IMR-90 (cell line): Measurements from ENCODE around the gene KIAA1328. TPM values are rescaled to one million over a fixed set of nuclear protein-coding genes. Genes with fewer than 3 reads are reported as not detected.
A peak's percentile ranks its signal among the peaks of the same experiment; 100 is the strongest.

Experiments used
- ATAC-seq: fragments of 200-7000 bp; cut with Tn5 transposase; 2 replicates; pipeline ENCODE4 v1.9.1; 2020; ENCODE audit warnings: low read depth, mild to moderate bottlenecking, moderate library complexity
- BruUV-seq: library from RNA; stranded (reverse); fragments of 400-500 nt; replicated peaks from 2 replicates; lab custom pipeline; 2021; lab: Mats Ljungman, UMichigan
- CTCF ChIA-PET: fragments of 300-600 bp; formaldehyde crosslinking; extraction: SDS; loops from one replicate; lab custom pipeline; 2021; ENCODE audit warnings: antibody characterized with exemption; lab: Yijun Ruan, JAX
- POLR2A ChIA-PET: fragments of 300-600 bp; sonication (Branson Sonifier 250); formaldehyde crosslinking; loops from one replicate; lab custom pipeline; 2022; ENCODE audit warnings: antibody characterized with exemption; ENCODE audit not compliant: unreplicated experiment; lab: Charles Lee
- DNase-seq: peaks from one replicate; pipeline ENCODE4 v3.0.0; 2013
- H2AFZ ChIP-seq: replicated peaks from 2 replicates; pipeline ENCODE3; 2013; ENCODE audit warnings: low read length, mild to moderate bottlenecking; ENCODE audit not compliant: poor library complexity
- H2AK5ac ChIP-seq: 2 replicates; pipeline ENCODE4 v1.6.1; 2013; ENCODE audit warnings: low read depth, low read length, inconsistent platforms
- H2AK9ac ChIP-seq: replicated peaks from 2 replicates; pipeline ENCODE3; 2013; ENCODE audit warnings: mild to moderate bottlenecking, low read depth, low read length, moderate library complexity; ENCODE audit not compliant: poor library complexity
- H2BK120ac ChIP-seq: 2 replicates; pipeline ENCODE4 v1.6.1; 2013; ENCODE audit warnings: low read depth, low read length, inconsistent platforms
- H2BK15ac ChIP-seq: 3 replicates; pipeline ENCODE4 v1.6.1; 2013; ENCODE audit warnings: low read depth, low read length, inconsistent platforms
- H2BK20ac ChIP-seq: 2 replicates; pipeline ENCODE4 v1.6.1; 2013; ENCODE audit warnings: low read depth, mild to moderate bottlenecking, inconsistent platforms, low read length, moderate library complexity
- H2BK5ac ChIP-seq: 2 replicates; pipeline ENCODE4 v1.6.1; 2013; ENCODE audit warnings: mild to moderate bottlenecking, low read depth, low read length, inconsistent platforms; ENCODE audit not compliant: poor library complexity, severe bottlenecking
- H3K14ac ChIP-seq: replicated peaks from 2 replicates; pipeline ENCODE4 v1.6.1; 2013; ENCODE audit warnings: low read depth, low read length, inconsistent platforms
- H3K18ac ChIP-seq: 2 replicates; pipeline ENCODE4 v1.6.1; 2013; ENCODE audit warnings: low read depth, low read length, control low read depth
- H3K23ac ChIP-seq: 2 replicates; pipeline ENCODE4 v1.6.1; 2013; ENCODE audit warnings: low read depth, low read length, inconsistent platforms
- H3K27ac ChIP-seq: 2 replicates; pipeline ENCODE4 v1.5.1; 2013; ENCODE audit warnings: mild to moderate bottlenecking, control low read depth, low read length; ENCODE audit not compliant: insufficient read depth
- H3K27me3 ChIP-seq: 2 replicates; pipeline ENCODE4 v1.6.1; 2013; ENCODE audit warnings: low read length; ENCODE audit not compliant: control insufficient read depth, insufficient read depth
- H3K36me3 ChIP-seq: 2 replicates; pipeline ENCODE4 v1.6.1; 2013; ENCODE audit warnings: low read length, mixed read lengths; ENCODE audit not compliant: control insufficient read depth, insufficient read depth
- H3K4ac ChIP-seq: 2 replicates; pipeline ENCODE4 v1.6.1; 2013; ENCODE audit warnings: low read depth, low read length, inconsistent platforms
- H3K4me1 ChIP-seq: 2 replicates; pipeline ENCODE4 v1.6.1; 2013; ENCODE audit warnings: low read length, mixed read lengths; ENCODE audit not compliant: control insufficient read depth, insufficient read depth
- H3K4me2 ChIP-seq: 2 replicates; pipeline ENCODE4 v1.6.1; 2013; ENCODE audit warnings: low read depth, mild to moderate bottlenecking, control low read depth, low read length, moderate library complexity
- H3K4me3 ChIP-seq: 2 replicates; pipeline ENCODE4 v1.5.1; 2013; ENCODE audit warnings: low read depth, mild to moderate bottlenecking, control low read depth, low read length, moderate library complexity; ENCODE audit not compliant: insufficient read depth
- H3K56ac ChIP-seq: 2 replicates; pipeline ENCODE4 v1.6.1; 2013; ENCODE audit warnings: low read length, inconsistent platforms; ENCODE audit not compliant: insufficient read depth; ENCODE audit errors: extremely low read depth
- H3K79me1 ChIP-seq, 2 experiments: 2 replicates each; pipeline ENCODE4 v1.6.1; 2013; ENCODE audit warnings: low read length in 2 of 2, inconsistent platforms in 1 of 2, low read depth in 1 of 2
- H3K9ac ChIP-seq: 2 replicates; pipeline ENCODE4 v1.6.1; 2013; ENCODE audit warnings: low read depth, low read length, control low read depth
- H3K9me1 ChIP-seq: 2 replicates; pipeline ENCODE4 v1.6.1; 2013; ENCODE audit warnings: low read length, inconsistent platforms; ENCODE audit not compliant: insufficient read depth
- H3K9me3 ChIP-seq: 2 replicates; pipeline ENCODE4 v1.6.1; 2013; ENCODE audit warnings: low read length; ENCODE audit not compliant: control insufficient read depth, insufficient read depth
- H4K20me1 ChIP-seq: 2 replicates; pipeline ENCODE4 v1.6.1; 2013; ENCODE audit warnings: low read length, inconsistent platforms; ENCODE audit not compliant: insufficient read depth
- H4K5ac ChIP-seq: 2 replicates; pipeline ENCODE4 v1.6.1; 2013; ENCODE audit warnings: mild to moderate bottlenecking, low read depth, low read length, control low read depth
- H4K8ac ChIP-seq, 2 experiments: 2 replicates each; pipeline ENCODE4 v1.6.1; 2013; ENCODE audit warnings: low read depth in 2 of 2, low read length in 2 of 2, control low read depth in 1 of 2, inconsistent platforms in 1 of 2
- H4K91ac ChIP-seq: 2 replicates; pipeline ENCODE4 v1.6.1; 2013; ENCODE audit warnings: low read depth, low read length, inconsistent platforms; ENCODE audit not compliant: insufficient read depth
- BHLHE40 ChIP-seq: fragments of 150-350 bp; IDR thresholded peaks from 2 replicates; pipeline ENCODE4 v1.6.1; 2016; ENCODE audit warnings: mild to moderate bottlenecking, low read depth, low read length
- CEBPB ChIP-seq: IDR thresholded peaks from 2 replicates; pipeline ENCODE4 v1.6.1; 2012; ENCODE audit warnings: low read depth, low read length, improper control_type of control experiment
- CTCF ChIP-seq: conservative IDR thresholded peaks from 2 replicates; pipeline ENCODE4 v1.5.1; 2012; ENCODE audit warnings: mild to moderate bottlenecking, low read depth, low read length, improper control_type of control experiment
- FOS ChIP-seq: fragments of 150-350 bp; IDR thresholded peaks from 2 replicates; pipeline ENCODE4 v1.6.1; 2016; ENCODE audit warnings: low read depth, low read length
- MAZ ChIP-seq: IDR thresholded peaks from 2 replicates; pipeline ENCODE4 v1.6.1; 2012; ENCODE audit warnings: low read depth, mild to moderate bottlenecking, low read length, improper control_type of control experiment, moderate library complexity, borderline replicate concordance
- MXI1 ChIP-seq: IDR thresholded peaks from 2 replicates; pipeline ENCODE4 v1.6.1; 2012; ENCODE audit warnings: low read depth, mild to moderate bottlenecking, low read length, moderate library complexity, borderline replicate concordance
- NFE2L2 ChIP-seq: fragments of 150-350 bp; IDR thresholded peaks from 2 replicates; pipeline ENCODE4 v1.6.1; 2016; ENCODE audit warnings: low read depth, mild to moderate bottlenecking, low read length
- POLR2A ChIP-seq: IDR thresholded peaks from 2 replicates; pipeline ENCODE4 v1.6.1; 2012; ENCODE audit warnings: mild to moderate bottlenecking, low read depth, low read length
- RAD21 ChIP-seq: IDR thresholded peaks from 2 replicates; pipeline ENCODE4 v1.6.1; 2012; ENCODE audit warnings: low read length, improper control_type of control experiment
- RCOR1 ChIP-seq: IDR thresholded peaks from 2 replicates; pipeline ENCODE4 v1.6.1; 2012; ENCODE audit warnings: mild to moderate bottlenecking, low read length, improper control_type of control experiment; ENCODE audit not compliant: insufficient replicate concordance
- RFX5 ChIP-seq: IDR thresholded peaks from 2 replicates; pipeline ENCODE4 v1.8.0; 2012; ENCODE audit warnings: low read depth, mild to moderate bottlenecking, low read length, moderate library complexity
- SMC3 ChIP-seq: fragments of 150-350 bp; IDR thresholded peaks from 2 replicates; pipeline ENCODE4 v1.6.1; 2016; ENCODE audit warnings: low read depth, mild to moderate bottlenecking, antibody characterized with exemption, low read length, moderate library complexity
- USF2 ChIP-seq: fragments of 150-350 bp; IDR thresholded peaks from 2 replicates; pipeline ENCODE4 v1.6.1; 2017; ENCODE audit warnings: mild to moderate bottlenecking, antibody characterized with exemption, low read length, low read depth
- WGBS, 2 experiments: methylation state at CpG; one replicate each; pipeline versions ENCODE4 v1.1.5 to v1.1.7; 2013; ENCODE audit warnings: missing lambda C conversion rate in 2 of 2; ENCODE audit not compliant: insufficient read length in 1 of 2; ENCODE audit errors: extremely low coverage in 2 of 2; 5-methylcytosine and 5-hydroxymethylcytosine counted together
- dilution Hi-C: fragments of 300-500 bp; cut with HindIII; formaldehyde crosslinking; loops from one replicate; pipeline ENCODE4 v1.14.3; 2018; ENCODE audit warnings: low sequenced_read_pairs; ENCODE audit not compliant: unreplicated experiment
- in situ Hi-C: fragments of 300-500 bp; cut with MboI; formaldehyde crosslinking; loops from 3 replicates; pipeline ENCODE4 v1.14.3; 2019; ENCODE audit warnings: low sequenced_read_pairs, inconsistent platforms, mixed read lengths
- intact Hi-C: fragments of 100-400 bp; cut with micrococcal nuclease; formaldehyde crosslinking; loops from 2 replicates; pipeline ENCODE4 v1.10.0; 2022
- polyA plus RNA-seq, 3 experiments: library from polyadenylated mRNA; depleted of rRNA; stranded (reverse); fragments of >200 nt; gene quantifications; 2 replicates each; pipeline ENCODE4 v1.2.3, GENCODE V29; 2012; ENCODE audit warnings: low replicate concordance in 1 of 3
- total RNA-seq: library from RNA; depleted of rRNA; stranded (reverse); fragments of >200 nt; gene quantifications from 2 replicates; pipeline ENCODE4 v1.2.3, GENCODE V29; 2012

KIAA1328 gene
- total and polyA plus RNA-seq, 2 of the 4 experiments (the other 2 are of a cell fraction) = 2.4 to 7.0 TPM

GRCh38 chr18:37264956-37265355, 436.0 kb downstream of the KIAA1328 start:
- peak overlapping the region; percentile 24 for H2AFZ ChIP-seq
- H3K79me1 ChIP-seq = no peaks in the 10 kb centered on the region
- intact Hi-C loops (no loop called here), in situ Hi-C loops (no loop called here), dilution Hi-C loops (no loop called here)
- H3K9me3 ChIP-seq = no peaks in the 10 kb centered on the region
- H3K56ac ChIP-seq = no peak overlapping the region
- CTCF ChIA-PET = no interaction called here
- no peak overlapping the region for H3K27ac ChIP-seq
- H3K9me1 ChIP-seq = peaks cover 3% of the 10 kb centered on the region; the same call in 1 of the 2 replicates
- ATAC-seq (no peak), DNase-seq (no peak)
- H3K4me1 ChIP-seq = no peaks in the 10 kb centered on the region
- H3K23ac ChIP-seq = no peak overlapping the region
- TF ChIP-seq CEBPB (no peak), RAD21 (no peak), MXI1 (no peak), RCOR1 (no peak), RFX5 (no peak), USF2 (no peak), CTCF (no peak), MAZ (no peak), POLR2A (no peak), NFE2L2 (no peak), SMC3 (no peak), FOS (no peak), BHLHE40 (no peak)
- H4K20me1 ChIP-seq = no peaks in the 10 kb centered on the region
- H3K4ac ChIP-seq = no peak overlapping the region
- H3K36me3 ChIP-seq = no peaks in the 10 kb centered on the region
- H4K8ac ChIP-seq = no peak overlapping the region
- H3K14ac ChIP-seq = no peak overlapping the region
- no peak overlapping the region for H3K18ac ChIP-seq
- H2AK9ac ChIP-seq = no peak overlapping the region
- H2AK5ac ChIP-seq = no peak overlapping the region
- H2BK120ac ChIP-seq = no peak overlapping the region
- no peak overlapping the region for H2BK5ac ChIP-seq
- no TSS peak for BruUV-seq
- H4K91ac ChIP-seq = no peak overlapping the region
- H4K5ac ChIP-seq = no peak overlapping the region
- POLR2A ChIA-PET = no interaction called here
- no peak overlapping the region for H3K9ac ChIP-seq
- H3K27me3 ChIP-seq = peaks cover 2% of the 10 kb centered on the region; the same call in 1 of the 2 replicates
- H2BK15ac ChIP-seq = no peak overlapping the region
- no peak overlapping the region for H3K4me3 ChIP-seq
- H3K4me2 ChIP-seq = no peak overlapping the region
- no peak overlapping the region for H2BK20ac ChIP-seq
- 77% methylated on average over 12 of the region's 14 CpGs; no CpG with 5 or more reads in 1 of the 2 experiments for WGBS, 2 experiments
